Measurements from ENCODE around the gene CDK5R1. TPM values are rescaled to one million over a fixed set of nuclear protein-coding genes. Genes with fewer than 3 reads are reported as not detected.

Gene CDK5R1
- total and polyA plus RNA-seq, 2 donors (not counting 3 experiments of a cell fraction or from before 2014, with no cell fraction given) = 1.6 to 3.9 TPM

DNA sequence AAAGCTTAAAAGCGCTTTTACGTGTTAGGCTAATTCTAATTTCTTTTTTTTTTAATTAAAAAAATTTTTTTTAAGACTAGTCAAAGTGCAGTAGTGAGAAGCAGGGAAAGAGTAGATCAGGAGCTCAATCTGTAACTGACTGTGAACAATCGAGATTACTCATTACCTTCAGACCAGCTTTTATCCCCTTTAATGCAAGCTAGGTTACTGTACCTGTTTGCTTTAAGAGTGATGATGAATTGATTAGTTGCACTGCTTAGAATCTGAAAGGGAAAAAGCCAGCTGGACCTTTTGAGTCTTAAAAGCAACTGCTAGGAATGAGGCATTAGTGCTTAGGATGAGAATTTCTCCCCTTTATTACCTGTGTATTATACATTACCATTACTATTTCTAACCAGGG lies 23.5 kb upstream of the CDK5R1 start:
- intact Hi-C loops (cut with micrococcal nuclease) = no loop called here
- Histone ChIP-seq H3K4me2 (ENCODE audit: insufficient read depth, low read length) (no peak overlapping the region), H3K9me1 (replicated peaks; ENCODE audit: control insufficient read depth, extremely low read depth, insufficient read depth, low read length) (no peaks in the 10 kb centered on the region), H3K27ac (ENCODE audit: insufficient read depth, low read depth, low read length) (no peak overlapping the region), H3K4me1 (ENCODE audit: control insufficient read depth, extremely low read depth, insufficient read depth, low read length) (no peaks in the 10 kb centered on the region), H3K9me3 (replicated peaks; ENCODE audit: control insufficient read depth, insufficient read depth, low read length) (no peaks in the 10 kb centered on the region), H4K20me1 (replicated peaks; ENCODE audit: control insufficient read depth, extremely low read depth, insufficient read depth, low read length) (peaks cover 8% of the 10 kb centered on the region), H3K9ac (replicated peaks; ENCODE audit: extremely low read depth, insufficient read depth, low read length) (no peak overlapping the region), H3K36me3 (ENCODE audit: control insufficient read depth in 2 of 2, extremely low read depth in 1 of 2, insufficient read depth in 2 of 2, low read length in 2 of 2) (peaks cover 17 to 22% of the 10 kb centered on the region in 2 experiments), H3K27me3 (ENCODE audit: control insufficient read depth in 2 of 2, insufficient read depth in 2 of 2, low read length in 2 of 2) (no peaks in the 10 kb centered on the region), H3K79me2 (ENCODE audit: control insufficient read depth, insufficient read depth, low read length) (peaks cover 52% of the 10 kb centered on the region), H3K4me3 (replicated peaks in 1 of 3; ENCODE audit: insufficient read depth in 1 of 3, low read depth in 1 of 3, low read length in 3 of 3) (no peak overlapping the region), H2AFZ (ENCODE audit: low read depth, low read length) (no peak overlapping the region)
- dilution Hi-C loops (cut with MboI; ENCODE audit: extremely low pct_ligation_motif_present, low sequenced_read_pairs) = no loop called here
- DNase-seq (ENCODE audit: low read depth, low spot score) = no peak
- no TSS peak for BruUV-seq (replicated peaks)
- POLR2A ChIA-PET = no interaction called here
- CTCF ChIA-PET = interaction anchor here (0.9 to 3.8 kb wide), 7 partner anchors 9 to 447 kb away, joined by 3 to 42 read pairs (median 28); partner anchors contain the start of genes CDK5R1 and PSMD11
- TF ChIP-seq, protein P1, sequence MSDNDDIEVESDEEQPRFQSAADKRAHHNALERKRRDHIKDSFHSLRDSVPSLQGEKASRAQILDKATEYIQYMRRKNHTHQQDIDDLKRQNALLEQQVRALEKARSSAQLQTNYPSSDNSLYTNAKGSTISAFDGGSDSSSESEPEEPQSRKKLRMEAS (IDR thresholded peaks at IDR 0.05; ENCODE audit: insufficient read depth, insufficient read length) = no peak
- TF ChIP-seq FOS (IDR thresholded peaks at IDR 0.05; ENCODE audit: borderline replicate concordance, insufficient read depth, low read length) (no peak), POLR2AphosphoS5 (IDR thresholded peaks at IDR 0.05; ENCODE audit: insufficient read depth, low read depth, low read length) (no peak), EZH2 (IDR thresholded peaks at IDR 0.05; ENCODE audit: borderline replicate concordance, low read depth, low read length, severe bottlenecking) (no peak), GATA2 (IDR thresholded peaks at IDR 0.05; ENCODE audit: insufficient read depth, insufficient read length, low read depth, low read length) (no peak), JUN (IDR thresholded peaks at IDR 0.05; ENCODE audit: borderline replicate concordance, insufficient read depth, insufficient read length, low read depth) (no peak), POLR2A (IDR thresholded peaks at IDR 0.05; ENCODE audit: low read depth, low read length) (no peak), MYC (IDR thresholded peaks at IDR 0.05; ENCODE audit: low read depth, low read length) (no peak)
- TF ChIP-seq, protein P2, sequence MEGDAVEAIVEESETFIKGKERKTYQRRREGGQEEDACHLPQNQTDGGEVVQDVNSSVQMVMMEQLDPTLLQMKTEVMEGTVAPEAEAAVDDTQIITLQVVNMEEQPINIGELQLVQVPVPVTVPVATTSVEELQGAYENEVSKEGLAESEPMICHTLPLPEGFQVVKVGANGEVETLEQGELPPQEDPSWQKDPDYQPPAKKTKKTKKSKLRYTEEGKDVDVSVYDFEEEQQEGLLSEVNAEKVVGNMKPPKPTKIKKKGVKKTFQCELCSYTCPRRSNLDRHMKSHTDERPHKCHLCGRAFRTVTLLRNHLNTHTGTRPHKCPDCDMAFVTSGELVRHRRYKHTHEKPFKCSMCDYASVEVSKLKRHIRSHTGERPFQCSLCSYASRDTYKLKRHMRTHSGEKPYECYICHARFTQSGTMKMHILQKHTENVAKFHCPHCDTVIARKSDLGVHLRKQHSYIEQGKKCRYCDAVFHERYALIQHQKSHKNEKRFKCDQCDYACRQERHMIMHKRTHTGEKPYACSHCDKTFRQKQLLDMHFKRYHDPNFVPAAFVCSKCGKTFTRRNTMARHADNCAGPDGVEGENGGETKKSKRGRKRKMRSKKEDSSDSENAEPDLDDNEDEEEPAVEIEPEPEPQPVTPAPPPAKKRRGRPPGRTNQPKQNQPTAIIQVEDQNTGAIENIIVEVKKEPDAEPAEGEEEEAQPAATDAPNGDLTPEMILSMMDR (IDR thresholded peaks at IDR 0.05; ENCODE audit: extremely low read depth in 1 of 2, insufficient read depth in 1 of 2, low read depth in 1 of 2, low read length in 2 of 2) = no peak
- FAIRE-seq = no peak

Data from endothelial cell of umbilical vein (primary cell).